Measurements from ENCODE around the gene TMC4.
A peak's percentile ranks its signal among the peaks of the same experiment; 100 is the strongest.
"Not testable (repeated sequence)": the region's sequence is repeated elsewhere in the genome, so short reads cannot be mapped to it uniquely, and the experiment has no call there.

TMC4 gene

GRCh38 chr19:54178581-54179261 is 5.8 kb upstream of the TMC4 start:
- peak; percentile 56 for DNase-seq

- DNase-seq = no peak
Observed at GRCh38 chr19:54173951-54174834, 1.2 kb upstream of the TMC4 start.

DNA sequence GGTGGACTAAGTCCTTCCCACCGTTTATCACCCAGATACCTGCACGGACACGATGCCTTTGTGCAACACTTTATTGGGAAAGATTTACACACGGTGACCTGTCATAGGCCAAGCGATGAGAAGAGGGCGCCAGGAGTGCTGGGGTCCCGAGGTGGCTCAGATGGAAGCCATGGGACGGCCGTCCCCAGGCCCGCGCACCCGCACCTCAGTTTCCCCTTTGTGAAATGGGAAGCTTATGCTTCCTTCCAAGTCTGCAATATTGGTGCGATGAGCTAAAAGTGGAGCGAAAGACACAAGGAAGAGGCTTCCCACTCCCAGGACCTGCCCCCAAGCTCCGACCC is 369 bp upstream of the TMC4 start:
- no peak for DNase-seq

DNA sequence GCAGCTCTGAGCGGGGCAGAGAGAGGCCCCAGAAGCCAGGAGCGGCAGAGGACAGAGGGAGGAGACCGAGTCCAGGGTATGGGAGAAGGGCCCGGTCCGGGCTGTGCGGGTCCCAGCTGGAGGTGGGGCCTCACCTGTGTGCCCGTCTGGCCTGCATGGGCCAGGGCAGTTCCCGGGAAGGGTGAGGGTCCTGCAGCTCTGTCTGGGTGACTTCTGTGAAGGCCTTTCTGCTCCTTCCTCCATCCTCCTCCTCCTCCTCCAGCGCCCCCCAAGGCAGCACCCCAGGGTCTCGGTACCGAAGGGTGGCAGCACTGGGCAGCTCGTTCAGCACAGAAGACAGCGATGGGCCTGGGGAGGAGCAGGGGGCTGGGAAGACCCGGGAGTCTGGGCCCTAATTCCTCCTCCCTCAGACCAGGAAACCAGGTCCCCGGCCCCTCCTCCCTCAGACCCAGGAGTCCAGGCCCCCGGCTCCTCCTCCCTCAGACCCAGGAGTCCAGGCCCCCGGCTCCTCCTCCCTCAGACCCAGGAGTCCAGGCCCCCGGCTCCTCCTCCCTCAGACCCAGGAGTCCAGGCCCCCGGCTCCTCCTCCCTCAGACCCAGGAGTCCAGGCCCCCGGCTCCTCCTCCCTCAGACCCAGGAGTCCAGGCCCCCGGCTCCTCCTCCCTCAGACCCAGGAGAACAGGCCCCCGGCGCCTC is 1.1 kb downstream of the TMC4 start:
- DNase-seq = not testable (repeated sequence)

- no peak for DNase-seq
Observed at GRCh38 chr19:54169149-54169740, 3.7 kb downstream of the TMC4 start.

- peak; percentile 92 for DNase-seq
Observed at GRCh38 chr19:54168174-54168917, 4.6 kb downstream of the TMC4 start.

DNA sequence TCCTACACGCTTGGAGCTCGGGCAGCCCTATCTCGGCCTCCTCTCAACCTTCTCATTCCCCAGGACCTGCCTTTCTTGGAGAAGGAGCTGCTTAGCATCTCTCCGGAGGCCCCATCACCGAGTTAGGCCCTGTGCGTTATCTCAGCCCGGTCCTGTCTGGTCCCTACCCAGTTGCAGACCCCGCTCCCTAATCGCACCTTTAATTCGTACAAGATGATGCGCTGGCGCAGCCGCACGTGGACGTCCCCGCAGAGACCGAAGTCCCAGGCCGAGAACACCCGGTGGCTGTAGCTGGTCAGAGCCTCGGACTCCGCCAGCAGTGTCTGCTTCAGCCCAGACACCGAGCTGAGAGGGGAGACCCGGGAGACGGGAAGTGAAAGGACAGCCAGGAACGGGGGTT is 7.7 kb downstream of the TMC4 start:
- no peak for DNase-seq

DNA sequence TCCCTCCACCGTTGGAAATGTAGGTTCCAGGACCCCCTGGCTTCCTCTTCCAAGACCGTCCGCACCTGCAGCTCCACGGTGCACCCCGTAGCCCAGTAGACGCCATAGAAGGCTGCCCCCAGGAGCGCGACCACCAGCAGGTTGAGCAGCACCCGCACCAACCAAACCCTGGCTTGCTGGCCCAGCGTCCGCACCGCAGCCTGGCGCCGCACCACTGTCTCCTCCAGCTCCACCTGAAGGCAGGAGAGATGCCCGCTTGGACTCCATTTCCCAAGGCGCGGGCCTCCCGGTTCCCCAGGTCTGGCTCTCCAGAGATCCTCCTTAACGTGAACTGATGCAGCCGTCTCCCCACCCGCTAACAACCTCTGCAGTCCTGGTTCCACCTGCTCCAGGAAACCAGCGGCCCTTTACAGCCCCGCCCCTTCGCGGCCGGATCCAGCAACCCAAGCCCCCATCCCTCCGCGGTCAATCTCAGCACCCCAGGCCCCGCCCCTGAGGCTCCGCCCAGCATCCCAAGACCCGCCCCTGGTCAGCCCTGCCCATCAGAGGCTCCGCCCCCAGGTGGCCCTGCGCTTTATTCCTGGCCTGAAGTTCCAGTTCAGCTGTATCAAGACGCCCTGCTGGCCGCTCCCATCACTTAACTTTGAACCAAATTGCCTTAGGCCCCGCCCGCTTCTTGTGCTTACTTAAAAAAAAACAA is 8.4 kb downstream of the TMC4 start:
- no peak for DNase-seq

DNA sequence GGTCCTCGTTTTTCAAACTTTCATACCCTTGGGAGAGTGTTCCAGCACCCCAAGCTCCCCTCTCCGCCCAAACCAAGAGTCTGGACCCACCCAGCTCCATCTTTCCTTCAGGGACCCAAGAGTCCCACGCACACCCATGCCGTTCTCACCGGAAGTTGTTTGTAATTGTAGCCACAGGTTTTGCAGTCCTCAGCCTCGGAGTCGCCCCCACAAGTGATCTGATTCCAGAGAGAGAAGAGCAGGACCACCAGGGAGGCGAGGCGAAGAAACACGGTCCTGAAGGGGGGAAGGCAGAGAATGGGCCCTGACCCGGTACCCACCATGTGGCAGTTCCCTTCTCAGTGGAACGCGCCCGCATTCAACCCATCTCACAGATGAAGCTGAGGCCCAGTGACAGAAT is 10.1 kb downstream of the TMC4 start:
- no peak for DNase-seq

DNA sequence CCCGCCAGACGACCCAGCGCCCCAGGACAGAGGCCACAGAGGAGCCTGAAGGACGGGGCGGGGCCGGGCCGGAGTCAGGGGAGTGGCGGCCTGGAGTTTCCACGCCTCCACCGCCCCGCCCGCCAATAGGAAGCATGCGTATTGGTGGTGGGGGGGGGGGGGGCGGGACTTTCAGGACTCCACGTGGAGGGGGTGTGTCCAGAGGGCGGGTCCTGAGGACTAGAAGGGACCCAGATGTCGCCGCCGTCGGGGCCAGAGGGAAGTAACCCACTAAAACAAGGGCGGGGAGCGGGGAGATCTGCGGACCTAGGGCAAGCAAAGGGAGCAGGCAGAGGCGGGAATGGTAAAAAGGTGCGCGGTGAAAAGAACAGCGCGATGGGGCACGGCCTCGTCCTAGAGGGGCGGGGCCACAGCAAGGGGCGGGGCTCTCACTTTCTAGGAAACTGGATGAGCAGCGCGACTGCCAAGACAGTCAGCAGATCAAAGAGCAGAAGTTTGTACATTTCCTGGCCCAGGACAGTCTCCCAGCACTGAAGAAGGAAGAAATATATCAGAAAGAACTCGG is 10.6 kb downstream of the TMC4 start:
- peak; percentile 61 for DNase-seq

DNA sequence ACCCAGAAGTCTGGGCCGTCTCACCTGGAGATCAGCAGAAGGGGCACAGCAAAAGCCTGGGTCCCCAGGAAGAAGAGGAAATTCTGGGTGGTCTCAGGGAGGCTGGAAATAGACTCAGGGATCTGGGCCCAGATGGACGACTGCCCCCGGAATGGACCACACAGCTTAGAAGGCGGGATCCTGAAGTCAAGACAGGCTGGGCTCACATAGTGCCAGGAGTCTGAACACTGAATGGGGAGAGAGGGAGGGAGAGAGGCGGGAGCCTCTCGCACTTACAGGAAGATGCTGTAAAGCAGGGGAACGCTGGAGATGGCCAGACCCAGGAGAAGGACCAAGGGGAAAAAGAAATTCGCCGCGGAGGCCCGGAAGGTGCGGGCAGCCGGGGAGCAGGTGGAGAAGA is 12.1 kb downstream of the TMC4 start:
- DNase-seq = no peak

- no peak for DNase-seq
Observed at GRCh38 chr19:54160182-54160811, 12.7 kb downstream of the TMC4 start.

- DNase-seq = peak; percentile 98
Observed at GRCh38 chr19:54159352-54160181, 13.4 kb downstream of the TMC4 start, which contains the start of gene LENG1. LENG1 (minus strand) TSS chr19:54159721; CDS start chr19:54159695, 26 bp downstream.

GRCh38 chr19:54158812-54159351 is 14.1 kb downstream of the TMC4 start:
- DNase-seq = no peak

- DNase-seq = no peak
Observed at GRCh38 chr19:54156953-54157352, 16.0 kb downstream of the TMC4 start.

DNA sequence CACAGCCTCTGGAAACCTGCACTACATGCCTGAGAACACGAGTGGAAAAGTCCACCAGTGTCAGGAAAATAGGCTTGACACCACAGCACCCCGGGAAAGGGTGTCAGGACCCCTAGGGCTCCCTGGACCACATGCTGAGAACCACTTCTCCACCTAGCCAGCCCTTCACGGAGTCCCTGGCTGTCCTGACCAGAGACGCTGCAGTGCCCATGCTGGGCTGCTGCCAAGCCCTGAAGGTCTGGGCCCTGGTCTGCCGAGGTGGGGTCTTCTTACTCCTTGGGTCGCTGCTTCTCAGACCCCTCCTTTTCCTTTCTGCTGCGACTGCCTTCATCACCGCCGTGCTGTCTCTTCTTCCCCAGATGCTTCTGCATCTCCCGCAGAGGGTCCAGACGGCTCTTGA is 16.5 kb downstream of the TMC4 start:
- no peak for DNase-seq

DNA sequence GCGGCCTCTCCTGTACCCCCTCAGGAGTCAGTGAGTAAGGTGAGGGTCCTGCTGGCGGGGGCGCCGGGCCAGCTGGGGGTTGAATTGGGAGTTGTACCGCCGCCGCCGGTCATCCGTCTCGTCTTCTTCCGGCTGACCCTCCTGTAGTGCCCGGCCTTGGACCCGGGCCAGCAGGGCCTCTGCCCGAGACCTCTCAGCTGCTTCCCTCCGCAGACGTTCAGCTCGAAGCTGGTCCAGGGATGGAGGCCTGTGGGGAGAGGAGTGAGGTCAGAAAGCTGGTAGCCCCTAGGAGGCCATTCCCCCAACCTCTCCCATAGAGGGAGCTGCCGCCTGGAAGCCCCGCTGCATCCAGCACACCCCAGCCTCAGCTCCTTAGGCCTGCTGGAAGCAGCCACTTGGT is 17.3 kb downstream of the TMC4 start:
- DNase-seq = no peak

GRCh38 chr19:54154603-54155345 is 18.2 kb downstream of the TMC4 start:
- DNase-seq = no peak

DNA sequence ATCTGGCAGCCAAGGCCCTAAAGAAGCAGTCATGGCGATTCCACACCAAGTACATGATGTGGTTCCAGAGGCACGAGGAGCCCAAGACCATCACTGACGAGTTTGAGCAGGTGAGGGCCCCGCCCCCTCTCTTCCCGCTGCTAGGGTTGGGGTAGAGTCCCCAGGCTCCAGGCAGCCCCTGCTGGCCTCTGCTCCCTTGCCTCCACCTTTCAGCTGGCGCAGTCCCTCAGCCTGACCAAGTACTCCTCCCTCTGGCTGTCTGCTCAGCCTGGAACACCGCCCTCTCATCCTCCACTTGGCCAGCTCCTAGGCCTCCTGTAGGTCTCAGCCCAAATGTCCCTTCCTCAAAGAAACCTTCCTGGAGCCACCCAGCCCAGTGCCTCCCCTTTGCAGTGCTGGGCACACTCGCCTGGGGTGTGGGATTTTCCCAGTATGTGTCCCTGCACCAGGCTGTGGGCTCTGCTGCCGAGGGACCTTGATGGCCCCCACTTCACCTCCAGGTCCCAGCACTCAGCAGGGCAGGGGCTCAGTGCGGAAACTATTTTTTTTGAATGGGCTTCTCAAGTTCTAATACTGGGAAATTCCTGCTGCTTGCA is 19.1 kb downstream of the TMC4 start:
- DNase-seq = no peak

Measured in retina (tissue), 1 donor.